Skin epidermis (tissue), 12 donors: ENCODE results near the gene SREK1IP1.

Experiments used
- H3K27ac ChIP-seq, 21 experiments: fragments of 200-600 bp; sonication (generic) in 11 of 21; one replicate each; pipeline ENCODE4 v1.5.0; 2020; ENCODE audit warnings: mild to moderate bottlenecking in 3 of 21, inconsistent platforms in 2 of 21, moderate library complexity in 2 of 21
- H3K4me3 ChIP-seq, 7 experiments: fragments of 200-600 bp; sonication (generic) in 2 of 7; one replicate each; pipeline ENCODE4 v1.5.0; 2020; ENCODE audit warnings: inconsistent platforms in 2 of 7, mild to moderate bottlenecking in 2 of 7, moderate library complexity in 1 of 7

SREK1IP1 gene

GRCh38 chr5:64690417-64691151, 77.9 kb downstream of the SREK1IP1 start, which contains the start of gene SHISAL2B:
TSS of gene SHISAL2B (plus strand) at chr5:64690503. CDS start at chr5:64690624, 121 bp downstream.
- no peak within 1 kb of the TSS for H3K27ac ChIP-seq
- H3K4me3 ChIP-seq, result peak within 1 kb of the TSS in 3 of 7 experiments; percentile 11 to 36 (median 16)

GRCh38 chr5:64690104-64690416, 78.4 kb downstream of the SREK1IP1 start:
- peak overlapping the region in 2 of 7 experiments; percentile 11 to 36 for H3K4me3 ChIP-seq

GRCh38 chr5:64688965-64689364, 79.5 kb downstream of the SREK1IP1 start:
- H3K4me3 ChIP-seq, result no peak overlapping the region
- H3K27ac ChIP-seq, result no peak overlapping the region

More at GRCh38 chr5:64690104-64690416, 78.4 kb downstream of the SREK1IP1 start:
- no peak overlapping the region for H3K27ac ChIP-seq

- Histone ChIP-seq H3K27ac (no peak overlapping the region), H3K4me3 (no peak overlapping the region)
Measured at GRCh38 chr5:64688391-64688790, 80.1 kb downstream of the SREK1IP1 start.

- H3K4me3 ChIP-seq, result no peak overlapping the region
- H3K27ac ChIP-seq, result no peak overlapping the region
Measured at GRCh38 chr5:64685866-64686265, 82.6 kb downstream of the SREK1IP1 start.

- Histone ChIP-seq H3K4me3 (no peak overlapping the region), H3K27ac (no peak overlapping the region)
Measured at GRCh38 chr5:64682608-64683007, 85.9 kb downstream of the SREK1IP1 start.

- H3K27ac ChIP-seq, result no peak overlapping the region
Measured at GRCh38 chr5:64680289-64680688, 88.2 kb downstream of the SREK1IP1 start.

GRCh38 chr5:64678374-64678773, 90.1 kb downstream of the SREK1IP1 start:
- H3K4me3 ChIP-seq, result no peak overlapping the region
- no peak overlapping the region for H3K27ac ChIP-seq

More at GRCh38 chr5:64680289-64680688, 88.2 kb downstream of the SREK1IP1 start:
- no peak overlapping the region for H3K4me3 ChIP-seq

- no peak overlapping the region for H3K4me3 ChIP-seq
- no peak overlapping the region for H3K27ac ChIP-seq
Measured at GRCh38 chr5:64671678-64672077, 96.8 kb downstream of the SREK1IP1 start.

GRCh38 chr5:64670277-64670676, 98.2 kb downstream of the SREK1IP1 start:
- H3K4me3 ChIP-seq, result no peak overlapping the region
- no peak overlapping the region for H3K27ac ChIP-seq
